Stimulated activated CD8-positive, alpha-beta memory T cell treated with anti-CD3 and anti-CD28 coated beads, Interleukin-4, amount 100 ng/mL, for 1 hour (primary cell): Measurements from ENCODE around the gene SLC5A6.
A peak's percentile ranks its signal among the peaks of the same experiment; 100 is the strongest.

ENCODE experiments used
- DNase-seq, 2 donors: peaks; one replicate each; pipeline ENCODE4 v3.0.0-alpha.2; 2020; ENCODE audit warnings: low read depth in 2 of 2, low spot score in 1 of 2

SLC5A6 gene

GRCh38 chr2:27211943-27212625 lies at the start of gene SLC5A6, which contains the start of gene ATRAID:
SLC5A6 (minus strand) TSS chr2:27212268; CDS start chr2:27207650, 4,618 bp downstream.
ATRAID (plus strand) TSS chr2:27212041; CDS start chr2:27212369, 328 bp downstream.
- DNase-seq, result peak; percentile 74 to 82

- no peak for DNase-seq
Measured at GRCh38 chr2:27261241-27261925, 49.3 kb upstream of the SLC5A6 start.

- DNase-seq, result no peak
Measured at GRCh38 chr2:27258051-27258450, 46.0 kb upstream of the SLC5A6 start.

- no peak for DNase-seq
Measured at GRCh38 chr2:27256855-27257454, 44.9 kb upstream of the SLC5A6 start.

- DNase-seq, result no peak
Measured at GRCh38 chr2:27255660-27256059, 43.6 kb upstream of the SLC5A6 start.

GRCh38 chr2:27255187-27255586 lies 43.1 kb upstream of the SLC5A6 start:
- DNase-seq, result no peak

GRCh38 chr2:27251766-27252165 lies 39.7 kb upstream of the SLC5A6 start:
- DNase-seq, result no peak

GRCh38 chr2:27250652-27251379 lies 38.7 kb upstream of the SLC5A6 start:
- no peak for DNase-seq

- DNase-seq, result no peak
Measured at GRCh38 chr2:27249891-27250651, 38.0 kb upstream of the SLC5A6 start.

GRCh38 chr2:27249159-27249890 lies 37.3 kb upstream of the SLC5A6 start:
- no peak for DNase-seq

GRCh38 chr2:27247893-27248292 lies 35.8 kb upstream of the SLC5A6 start:
- DNase-seq, result no peak

- no peak for DNase-seq
Measured at GRCh38 chr2:27245626-27246025, 33.6 kb upstream of the SLC5A6 start.

- DNase-seq, result no peak
Measured at GRCh38 chr2:27245116-27245515, 33.0 kb upstream of the SLC5A6 start.

- DNase-seq, result no peak
Measured at GRCh38 chr2:27243391-27244130, 31.5 kb upstream of the SLC5A6 start.

GRCh38 chr2:27242614-27242951 lies 30.5 kb upstream of the SLC5A6 start:
- no peak for DNase-seq

- DNase-seq, result no peak
Measured at GRCh38 chr2:27241761-27242613, 29.9 kb upstream of the SLC5A6 start.

GRCh38 chr2:27240406-27240805 lies 28.3 kb upstream of the SLC5A6 start:
- DNase-seq, result no peak

- no peak for DNase-seq
Measured at GRCh38 chr2:27238976-27239375, 26.9 kb upstream of the SLC5A6 start.
